IPS DF 4.7 (cell line): ENCODE results near the gene COX6B2.
"Not testable (repeated sequence)": the region's sequence is repeated elsewhere in the genome, so short reads cannot be mapped to it uniquely, and the experiment has no call there.

Experiments used
- DNase-seq: peaks from one replicate; pipeline ENCODE4 v3.0.0-alpha.2; 2013; ENCODE audit warnings: low spot score; ENCODE audit errors: extremely low read depth

COX6B2 gene

GRCh38 chr19:55354698-55355212, at the start of gene COX6B2:
Gene COX6B2, minus strand, starts transcription at chr19:55354719. Its CDS starts 198 bp downstream, at chr19:55354521.
- DNase-seq = no peak

- DNase-seq = no peak
These were observed 48.0 kb upstream of the COX6B2 start for GRCh38 chr19:55402509-55402908.

GRCh38 chr19:55401390-55401789, 46.9 kb upstream of the COX6B2 start:
- not testable (repeated sequence) for DNase-seq

GRCh38 chr19:55400281-55401087, 46.0 kb upstream of the COX6B2 start:
- no peak for DNase-seq

GRCh38 chr19:55398200-55398925, 43.8 kb upstream of the COX6B2 start:
- DNase-seq = no peak

GRCh38 chr19:55392820-55393761, 38.6 kb upstream of the COX6B2 start:
- no peak for DNase-seq

- DNase-seq = no peak
These were observed 37.4 kb upstream of the COX6B2 start for GRCh38 chr19:55391702-55392615.

GRCh38 chr19:55391191-55391670, 36.7 kb upstream of the COX6B2 start:
- no peak for DNase-seq

- DNase-seq = no peak
These were observed 36.0 kb upstream of the COX6B2 start for GRCh38 chr19:55390461-55390880.

- no peak for DNase-seq
These were observed 35.1 kb upstream of the COX6B2 start for GRCh38 chr19:55389386-55390317.

GRCh38 chr19:55387736-55388497, 33.4 kb upstream of the COX6B2 start:
- no peak for DNase-seq

GRCh38 chr19:55386493-55386971, 32.0 kb upstream of the COX6B2 start:
- no peak for DNase-seq

- DNase-seq = peak; percentile 97
These were observed 31.4 kb upstream of the COX6B2 start, which contains the start of gene RPL28 for GRCh38 chr19:55385724-55386492. Gene RPL28, plus strand, starts transcription at chr19:55385932. Its CDS starts 426 bp downstream, at chr19:55386358.

GRCh38 chr19:55384920-55385723, 30.6 kb upstream of the COX6B2 start:
- peak; percentile 72 for DNase-seq

- DNase-seq = no peak
These were observed 29.8 kb upstream of the COX6B2 start, which contains the start of gene TMEM238 for GRCh38 chr19:55384131-55384919. Gene TMEM238, minus strand, starts transcription at chr19:55384292. Its CDS starts 33 bp downstream, at chr19:55384259.
